HG02588 (cell line): ENCODE results near the gene NLGN1.

Experiments used
- ATAC-seq: cut with Tn5 transposase; IDR thresholded peaks from one replicate; pipeline ENCODE4 v1.9.1; 2021; ENCODE audit warnings: mild to moderate bottlenecking, moderate library complexity; ENCODE audit not compliant: unreplicated experiment

Gene NLGN1

DNA sequence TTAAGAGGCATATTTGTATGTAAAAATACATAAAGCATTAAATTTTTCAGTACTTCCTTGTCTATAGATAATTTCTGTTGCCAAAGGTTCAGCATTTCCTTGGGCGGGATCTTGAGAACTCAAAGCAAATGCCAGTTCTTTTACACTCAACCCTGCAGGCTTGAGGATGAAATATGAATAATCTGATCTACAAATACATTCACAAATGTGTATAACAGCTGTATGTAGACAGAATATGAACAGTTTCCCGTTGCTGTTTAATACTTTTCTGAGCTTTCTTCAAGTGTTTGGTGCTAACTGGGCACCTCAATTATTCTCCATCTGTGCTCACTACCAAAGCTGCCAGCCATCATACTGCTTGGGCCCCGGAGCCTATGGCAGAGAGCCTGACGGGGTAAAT is 661.3 kb downstream of the NLGN1 start:
- ATAC-seq = no peak

DNA sequence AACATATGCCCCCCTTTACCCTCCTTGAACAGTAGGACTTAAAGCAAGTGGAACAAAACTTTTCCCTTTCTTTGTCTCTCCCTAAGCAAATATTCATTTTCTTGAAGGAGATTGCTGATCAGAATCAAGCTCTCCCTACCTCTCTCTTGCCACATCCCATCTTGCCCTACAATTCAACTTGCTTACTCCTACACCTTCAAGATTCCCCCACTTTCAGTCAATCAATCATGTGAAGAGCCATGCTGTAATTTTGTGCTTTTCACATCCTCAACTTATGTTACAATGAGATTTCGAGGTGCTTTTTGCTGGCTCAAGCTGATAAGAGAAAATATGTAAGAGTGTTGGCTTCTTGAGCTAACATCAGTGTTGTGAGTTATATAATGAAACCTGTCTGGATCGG is 662.9 kb downstream of the NLGN1 start:
- ATAC-seq = no peak

DNA sequence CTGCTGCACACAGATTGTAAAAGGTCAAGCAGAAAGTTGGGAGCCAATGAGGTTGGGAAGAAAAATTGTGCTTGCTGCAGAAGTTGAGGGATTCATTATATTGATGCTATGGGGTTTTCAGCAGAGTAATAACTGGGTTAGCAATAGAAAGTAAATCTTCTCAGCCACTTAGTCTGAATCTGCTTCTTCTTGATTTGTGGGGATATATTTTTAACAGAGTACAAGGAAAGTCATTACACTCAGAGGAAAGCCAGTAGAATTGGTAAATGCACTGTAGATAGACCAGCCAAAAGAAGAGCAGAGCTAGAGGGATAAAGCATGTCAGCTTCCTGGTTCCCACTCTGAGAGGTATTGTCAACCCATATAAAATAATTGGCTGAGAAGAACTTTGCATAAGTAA is 663.6 kb downstream of the NLGN1 start:
- no peak for ATAC-seq

DNA sequence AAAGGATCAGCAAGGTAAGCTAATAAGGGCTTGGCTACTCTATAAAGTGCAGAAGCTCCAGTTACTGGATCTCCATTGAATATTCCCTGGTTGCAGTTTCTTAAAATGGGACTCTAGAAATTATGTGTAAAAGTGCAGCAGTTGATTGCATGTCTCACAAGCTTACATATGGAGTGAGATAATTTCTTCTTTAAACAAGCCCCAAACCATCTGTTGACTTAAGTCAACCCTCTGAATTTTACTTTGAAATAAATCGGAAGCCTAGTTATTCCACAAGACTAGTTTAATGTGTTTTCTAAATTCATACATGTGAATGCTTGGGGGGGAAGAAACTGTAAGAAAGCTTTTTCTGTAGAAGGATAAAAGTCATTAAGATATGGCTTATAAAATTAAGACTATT is 664.2 kb downstream of the NLGN1 start:
- ATAC-seq = no peak

DNA sequence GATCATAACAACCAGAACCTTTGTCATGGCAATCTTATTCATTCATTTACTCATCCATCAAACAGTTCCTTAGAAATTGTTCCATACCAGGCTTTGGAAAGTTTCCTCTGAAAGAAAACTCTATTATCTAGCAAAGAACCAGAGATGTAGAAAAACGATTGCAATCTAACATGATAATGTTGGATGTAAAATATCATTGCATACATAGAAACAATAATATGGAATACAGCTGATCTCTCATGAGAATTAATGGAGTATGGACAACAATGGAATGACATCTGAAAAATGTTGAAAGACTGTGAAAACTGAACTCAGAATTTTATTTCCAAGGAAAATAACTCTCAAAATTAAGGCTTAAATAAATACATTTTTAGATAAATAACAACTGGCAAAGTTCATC is 665.4 kb downstream of the NLGN1 start:
- no peak for ATAC-seq

DNA sequence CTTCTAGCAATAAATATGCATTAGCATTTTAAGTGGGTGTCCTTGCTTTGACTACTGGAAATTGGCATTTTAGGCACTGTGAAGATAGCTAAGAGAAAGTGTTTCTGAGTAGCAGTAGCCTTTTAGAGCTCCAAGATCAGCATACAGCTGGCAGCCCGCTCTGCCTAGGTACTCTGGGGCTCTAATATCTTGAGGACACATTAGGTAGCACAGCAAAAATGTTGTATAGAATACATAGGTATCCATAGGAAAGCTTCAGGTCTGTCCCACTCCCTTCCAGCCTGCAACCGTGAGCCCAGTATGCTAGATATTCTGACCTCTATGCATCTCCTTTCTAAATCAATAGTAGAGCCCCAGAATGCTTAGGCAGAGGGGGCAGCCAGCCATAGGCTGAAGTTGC is 670.5 kb downstream of the NLGN1 start:
- no peak for ATAC-seq

DNA sequence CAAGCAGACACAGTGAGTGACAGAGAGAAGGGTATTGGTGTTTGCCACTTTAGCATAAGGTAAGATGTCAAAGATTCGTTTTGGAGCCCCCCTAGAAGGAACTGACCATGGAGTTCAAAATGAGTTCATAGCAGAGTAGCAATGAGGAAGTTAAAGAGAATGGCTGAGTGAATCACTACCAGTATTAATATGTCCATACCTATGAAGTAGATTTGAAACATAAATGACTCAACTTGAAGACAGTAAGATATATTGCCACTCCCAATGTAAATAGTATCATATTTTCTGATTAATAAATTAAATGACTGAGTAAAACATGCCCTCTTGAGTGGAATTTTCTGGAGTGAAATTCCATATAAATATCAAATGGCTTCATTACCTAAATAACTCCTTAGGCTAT is 675.1 kb downstream of the NLGN1 start:
- no peak for ATAC-seq

DNA sequence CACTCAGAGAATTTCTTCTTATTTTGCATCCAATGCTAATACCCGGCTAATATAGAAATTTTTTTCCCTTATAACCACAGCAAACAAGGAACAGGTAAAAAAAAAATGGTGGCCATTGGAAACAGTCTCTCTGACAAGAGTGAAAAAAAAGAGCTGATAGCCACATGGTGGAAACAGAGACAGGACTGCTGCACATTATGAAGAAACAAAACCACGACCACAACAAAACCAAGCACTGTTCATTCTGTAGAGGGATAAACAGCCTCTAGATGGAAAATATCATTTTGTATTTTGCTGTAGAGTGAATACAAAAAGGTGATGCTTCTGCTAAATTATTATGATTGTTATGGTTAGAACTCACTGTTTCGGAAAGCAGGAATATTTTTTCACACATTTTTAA is 686.2 kb downstream of the NLGN1 start:
- no peak for ATAC-seq

DNA sequence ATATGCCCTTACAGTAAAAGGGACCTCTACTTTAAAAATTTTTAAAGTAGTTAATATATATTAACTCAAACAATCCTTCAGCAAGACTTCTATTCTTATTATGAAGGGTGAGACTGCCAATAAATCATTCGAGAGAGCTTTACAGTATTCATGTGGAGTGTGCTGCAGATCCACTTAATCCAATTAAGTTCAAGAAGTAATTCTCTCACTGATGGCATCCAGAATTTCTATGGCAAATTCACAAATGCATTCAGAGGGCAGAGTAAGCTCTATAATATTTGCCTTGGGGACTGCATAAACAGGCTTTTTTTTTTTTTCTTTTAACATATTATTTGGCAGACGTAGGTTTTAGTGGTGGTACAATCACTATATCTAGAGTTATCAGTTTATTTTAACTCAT is 692.0 kb downstream of the NLGN1 start:
- ATAC-seq = no peak

DNA sequence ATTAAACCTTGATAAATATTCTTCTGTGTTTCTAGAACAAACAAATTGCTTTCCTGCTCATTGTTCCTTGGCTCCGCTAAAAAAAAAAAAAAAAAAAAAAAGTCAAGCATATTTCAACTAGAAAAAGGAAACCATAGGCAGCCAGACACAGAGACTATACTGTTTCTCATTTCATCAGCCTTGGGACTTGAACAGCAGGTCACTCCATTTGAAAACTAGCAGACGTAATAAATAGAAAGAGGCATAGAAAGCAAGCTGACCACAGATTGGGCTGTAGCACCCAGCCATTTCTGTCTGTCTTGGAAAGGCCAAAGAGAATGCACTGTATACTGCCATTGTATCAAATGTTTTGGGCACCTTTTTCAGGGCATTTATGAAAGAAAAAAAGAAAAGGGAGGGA is 697.1 kb downstream of the NLGN1 start:
- ATAC-seq = no peak

DNA sequence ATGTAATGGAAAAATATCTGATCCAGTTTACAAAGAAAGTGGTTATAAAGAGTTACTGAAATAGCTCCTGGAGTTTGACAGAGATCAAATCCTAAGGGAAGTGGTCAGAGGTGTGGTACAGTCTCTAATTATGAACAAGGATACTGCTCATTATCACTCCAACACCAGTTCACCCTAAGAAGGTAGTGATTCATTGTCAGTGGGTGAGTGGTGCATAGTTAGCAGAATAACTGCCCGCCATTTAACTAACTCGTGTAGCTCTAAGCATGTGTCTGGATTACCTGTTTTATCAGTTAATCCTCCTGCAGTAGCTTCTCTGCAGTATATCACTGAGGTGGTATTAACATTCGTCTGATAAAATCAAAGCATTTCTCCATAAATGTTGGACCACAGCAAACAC is 700.1 kb downstream of the NLGN1 start:
- no peak for ATAC-seq

DNA sequence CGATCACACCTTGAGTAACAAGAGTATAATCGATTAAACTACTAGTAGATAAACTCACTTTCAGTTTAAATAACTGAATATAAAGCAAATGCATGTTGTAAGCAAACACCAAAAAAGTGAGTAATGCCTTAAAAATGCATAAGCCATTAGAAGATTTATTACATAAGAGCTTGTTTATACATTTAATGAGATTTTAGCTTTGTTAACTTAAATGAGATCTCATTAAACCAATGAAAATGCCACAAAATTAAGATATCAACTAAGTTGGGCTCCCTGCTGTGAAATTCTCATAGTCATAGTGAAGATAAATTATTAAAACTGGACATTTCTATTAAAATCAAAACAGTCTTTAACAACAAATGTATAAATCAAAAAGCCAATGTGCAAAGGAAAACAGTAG is 701.2 kb downstream of the NLGN1 start:
- ATAC-seq = no peak

DNA sequence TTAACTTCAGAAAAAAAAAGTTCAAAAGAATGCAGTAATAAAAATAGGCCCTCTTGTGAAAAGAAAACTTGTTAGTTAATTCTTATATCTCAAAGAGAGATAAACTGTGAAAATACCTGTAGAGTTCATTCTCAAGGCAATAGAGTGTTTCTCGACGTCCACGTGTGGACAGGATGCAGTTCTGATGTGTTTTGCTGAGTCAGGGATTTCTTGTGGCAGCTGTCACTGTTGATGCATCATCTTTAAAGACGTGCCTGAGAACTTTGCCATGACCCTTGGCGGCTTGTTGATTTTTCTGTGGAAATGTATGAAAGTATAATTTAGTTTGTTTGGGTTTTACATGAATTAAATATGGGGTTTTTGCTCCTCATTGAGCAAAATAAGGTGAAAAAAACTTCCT is 702.2 kb downstream of the NLGN1 start:
- no peak for ATAC-seq

DNA sequence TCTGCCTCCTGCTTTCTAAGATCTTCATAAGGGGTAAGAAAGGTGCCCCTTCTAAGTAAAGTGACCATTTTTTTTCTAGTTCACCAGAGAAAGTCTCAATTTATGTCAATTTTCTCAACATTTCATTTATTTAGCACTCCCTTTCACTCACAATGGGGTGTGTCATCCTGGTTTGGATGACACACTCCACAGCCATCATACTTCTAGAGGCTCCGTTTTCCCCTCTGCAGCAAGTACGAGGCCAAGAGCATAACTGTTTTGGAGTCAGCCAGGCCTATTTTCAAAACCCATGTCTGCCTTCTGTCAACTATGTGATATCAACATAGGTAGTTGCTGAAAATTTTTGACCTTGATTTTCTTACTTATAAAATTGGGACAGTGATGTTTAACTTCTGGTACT is 703.2 kb downstream of the NLGN1 start:
- ATAC-seq = no peak

DNA sequence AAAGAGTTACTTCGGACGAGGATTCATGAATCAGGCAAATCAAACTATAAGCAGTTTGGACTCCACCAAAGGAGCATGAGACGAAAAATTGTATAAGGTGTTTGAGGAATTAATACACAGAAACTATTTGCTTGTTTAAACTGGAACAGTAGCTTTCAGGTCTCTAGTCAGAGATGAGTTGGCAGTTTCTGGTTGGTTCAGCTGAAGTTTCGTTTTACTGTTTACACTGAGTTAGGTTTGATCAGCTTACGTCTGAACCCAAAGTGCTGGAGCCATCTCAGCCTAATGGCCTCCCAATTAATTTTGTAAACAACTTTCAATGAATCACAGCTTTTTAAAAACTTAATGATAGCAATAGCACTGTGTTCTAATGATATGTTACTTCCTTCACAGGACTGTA is 703.7 kb downstream of the NLGN1 start:
- peak; percentile 71 for ATAC-seq

DNA sequence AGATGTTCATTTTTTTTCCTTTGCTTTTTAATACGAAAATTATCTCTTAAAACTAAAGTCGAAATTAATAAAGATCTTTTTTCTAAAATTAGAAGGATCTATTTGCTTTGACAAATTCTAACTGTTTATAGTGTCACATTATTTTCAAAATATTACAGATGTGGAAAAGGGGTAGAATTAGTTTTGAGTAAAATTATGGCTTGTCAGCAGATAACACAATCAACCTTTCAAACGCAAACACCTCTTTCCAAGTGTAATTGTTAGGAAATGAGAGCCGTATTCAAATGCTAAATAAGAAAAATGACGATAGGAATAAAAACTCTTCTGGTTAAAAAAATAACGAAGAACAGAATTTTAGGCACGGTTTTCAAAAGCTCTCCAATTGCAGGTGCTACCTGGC is 704.7 kb downstream of the NLGN1 start:
- ATAC-seq = no peak

DNA sequence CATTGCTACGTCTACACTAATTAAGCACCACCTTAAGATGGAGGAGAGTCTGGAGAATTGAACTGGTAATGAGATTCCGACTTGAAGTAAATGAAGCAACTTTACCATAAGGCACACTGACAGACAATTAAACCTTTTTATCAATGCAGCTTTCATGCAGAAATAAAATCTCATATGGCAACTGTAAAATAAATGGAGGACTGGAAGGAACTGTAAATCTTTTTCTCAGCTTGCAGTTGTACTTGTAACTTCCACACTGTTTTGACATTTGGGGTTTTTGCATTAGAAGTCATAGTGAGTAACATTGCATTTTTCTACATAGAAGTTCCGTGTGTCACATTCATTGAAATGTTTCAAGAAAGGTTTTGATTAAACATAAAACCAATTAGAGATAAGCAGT is 705.3 kb downstream of the NLGN1 start:
- no peak for ATAC-seq

DNA sequence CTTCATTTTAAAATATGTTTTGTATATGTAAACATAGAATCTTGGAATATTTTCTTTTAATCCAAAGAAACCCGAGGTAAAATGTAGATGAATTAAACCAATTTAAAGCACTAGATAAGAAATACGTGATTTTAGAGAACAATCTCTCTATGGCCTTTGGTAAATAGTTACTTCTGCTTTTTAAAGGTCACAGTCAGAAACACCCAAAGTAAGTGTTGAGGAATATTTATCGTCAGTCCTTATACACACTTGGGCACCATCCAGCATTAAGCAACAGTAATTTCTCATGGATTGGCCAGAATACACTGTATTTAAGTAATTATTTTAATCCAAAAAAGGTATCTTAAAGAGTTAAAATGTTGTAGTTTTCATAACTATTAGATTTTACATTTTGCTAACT is 713.2 kb downstream of the NLGN1 start:
- no peak for ATAC-seq

DNA sequence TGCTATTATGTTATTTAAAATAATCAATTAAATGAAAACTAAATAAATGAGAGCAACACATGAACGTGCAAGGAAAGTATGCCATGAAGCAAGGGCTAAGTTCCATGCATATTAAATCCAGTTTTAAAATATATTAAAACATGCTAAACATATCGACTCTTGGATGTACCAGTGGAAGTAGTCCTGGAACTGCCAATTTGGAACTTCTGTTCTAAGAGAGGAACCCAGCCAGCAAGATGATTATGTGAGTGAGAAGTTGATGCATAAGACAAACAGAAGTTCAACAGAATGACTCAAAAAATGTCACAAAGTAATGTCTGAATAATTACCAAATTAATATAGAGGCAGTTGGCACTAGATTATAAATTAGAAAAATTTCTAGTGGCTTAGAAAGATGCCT is 714.2 kb downstream of the NLGN1 start:
- ATAC-seq = no peak

DNA sequence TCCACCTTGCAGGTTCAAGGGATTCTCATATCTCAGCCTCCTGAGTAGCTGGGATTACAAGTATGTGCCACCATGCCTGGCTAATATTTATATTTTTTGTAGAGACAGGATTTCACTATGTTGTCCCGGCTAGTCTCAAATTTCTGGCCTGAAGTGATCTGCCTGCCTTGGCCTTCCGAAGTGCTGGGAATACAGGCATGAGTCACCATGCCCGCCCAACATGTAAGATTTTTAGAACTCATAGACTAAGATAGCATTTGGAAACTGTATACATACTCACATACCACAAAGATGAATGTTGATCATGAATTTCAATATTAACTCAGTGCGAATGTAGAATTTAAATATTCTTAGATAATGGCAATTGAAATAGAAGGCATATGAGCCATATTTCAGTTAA is 718.9 kb downstream of the NLGN1 start:
- ATAC-seq = no peak

DNA sequence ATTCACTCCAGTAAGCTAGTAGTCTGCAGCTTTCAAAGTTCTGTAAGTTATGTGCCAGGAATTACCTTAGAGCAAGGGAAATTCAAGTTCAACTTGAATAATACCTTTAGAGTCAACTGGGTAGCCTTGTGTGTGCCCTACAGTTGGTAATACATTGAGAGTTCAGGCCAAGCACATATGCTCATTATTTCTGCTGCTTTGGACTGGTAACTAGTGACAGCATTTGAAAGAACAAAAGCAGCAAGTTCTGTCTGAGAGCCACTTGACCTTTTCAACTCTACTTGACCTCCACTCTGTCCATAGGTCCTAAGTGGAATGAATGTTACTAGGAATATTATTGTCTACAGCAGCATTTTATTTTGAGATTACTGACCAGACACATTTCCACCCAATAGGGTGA is 723.5 kb downstream of the NLGN1 start:
- ATAC-seq = no peak

DNA sequence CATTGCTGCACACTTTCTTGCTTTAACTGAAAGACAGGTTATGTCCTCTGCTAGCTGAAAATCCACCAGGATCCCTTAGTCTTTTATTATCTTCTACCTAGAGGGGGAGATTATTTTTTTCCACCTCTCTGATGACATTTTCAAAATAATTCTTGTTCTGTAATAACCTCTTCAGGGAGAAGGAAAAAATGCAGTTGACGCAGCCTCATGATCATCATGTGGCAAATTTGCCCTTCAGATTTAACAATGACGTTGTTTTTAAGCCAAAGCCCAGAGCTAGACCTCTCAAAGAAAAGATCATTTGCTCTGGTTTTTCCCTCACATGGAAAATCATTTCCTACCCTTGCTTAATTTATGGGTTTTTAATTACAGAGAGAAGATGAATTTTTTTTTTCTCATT is 724.9 kb downstream of the NLGN1 start:
- ATAC-seq = no peak

DNA sequence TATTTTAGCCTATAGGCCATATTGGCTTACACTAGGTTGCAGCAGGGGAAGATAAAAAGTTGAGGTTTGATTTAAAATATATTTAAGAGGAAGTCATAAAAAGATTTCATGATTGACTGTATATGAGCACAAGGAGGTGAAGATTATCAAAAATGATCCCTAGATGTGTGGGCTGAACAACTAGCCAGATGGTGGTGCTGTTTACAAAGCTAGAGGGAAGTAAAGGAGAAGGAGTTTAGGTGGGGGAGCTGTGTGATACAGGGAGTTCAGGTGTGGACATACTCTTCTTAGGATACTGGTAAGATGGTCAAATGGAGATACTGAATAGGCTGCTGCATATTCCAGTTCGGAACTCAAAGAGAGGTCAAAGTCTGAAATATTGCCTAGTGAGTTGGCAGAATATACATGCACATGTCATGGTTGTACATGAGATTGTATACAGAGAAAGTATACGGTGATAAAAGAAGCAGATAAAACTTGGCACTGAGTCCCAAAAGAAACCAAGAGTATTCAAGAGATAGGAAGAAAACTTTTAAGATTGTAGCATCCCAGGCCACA is 727.8 kb downstream of the NLGN1 start:
- no peak for ATAC-seq
